ENCODE data around the gene TTC5. TPM values are rescaled to one million over a fixed set of nuclear protein-coding genes. Genes with fewer than 3 reads are reported as not detected.

The TTC5 gene
- polyA plus RNA-seq, 1 donor (not counting 4 experiments of a cell fraction or from before 2014, with no cell fraction given) = 19.2 TPM

DNA sequence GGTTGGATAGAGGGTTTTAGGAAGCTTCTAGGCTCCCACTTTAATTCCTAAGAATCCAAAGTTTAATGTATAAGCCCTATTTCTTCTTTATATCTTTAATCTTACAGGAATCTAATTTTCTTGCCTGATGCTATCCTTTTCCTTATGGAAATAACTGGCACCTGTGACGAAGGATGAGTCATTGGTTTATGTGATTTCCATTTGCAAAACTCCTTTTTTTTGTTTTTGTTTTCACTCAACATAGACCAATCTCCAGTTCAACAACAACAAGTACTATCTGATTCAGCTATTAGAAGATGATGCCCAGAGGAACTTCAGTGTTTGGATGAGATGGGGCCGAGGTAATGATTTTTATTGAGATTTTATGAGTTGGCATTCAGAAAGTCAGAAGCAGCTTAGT lies 44.5 kb upstream of the TTC5 start:
- Histone ChIP-seq H3K36me3 (ENCODE audit: control insufficient read depth in 2 of 2, extremely low read depth in 1 of 2, insufficient read depth in 2 of 2, low read length in 2 of 2) (peaks cover 7 to 27% of the 10 kb centered on the region in 2 experiments), H3K27me3 (ENCODE audit: control insufficient read depth, extremely low read depth, insufficient read depth, low read length) (no peaks in the 10 kb centered on the region), H4K20me1 (ENCODE audit: control insufficient read depth, extremely low read depth, insufficient read depth, low read length) (no peaks in the 10 kb centered on the region), H3K9ac (ENCODE audit: control insufficient read depth, extremely low read depth, insufficient read depth, low read length) (no peak overlapping the region), H3K4me2 (ENCODE audit: control insufficient read depth, extremely low read depth, insufficient read depth, low read depth, low read length) (no peak overlapping the region), H3K9me3 (ENCODE audit: control insufficient read depth, low read depth, low read length) (no peaks in the 10 kb centered on the region), H3K27ac (ENCODE audit: control insufficient read depth, insufficient read depth, low read length) (no peak overlapping the region), H3K9me1 (ENCODE audit: control insufficient read depth, extremely low read depth, insufficient read depth, low read length) (no peaks in the 10 kb centered on the region), H3K4me3 (ENCODE audit: control insufficient read depth in 2 of 3, extremely low read depth in 1 of 3, insufficient read depth in 2 of 3, low read depth in 1 of 3, low read length in 3 of 3) (no peak overlapping the region), H2AFZ (ENCODE audit: control insufficient read depth, low read length) (no peak overlapping the region), H3K79me2 (ENCODE audit: control insufficient read depth, insufficient read depth, low read length) (no peaks in the 10 kb centered on the region), H3K4me1 (ENCODE audit: control insufficient read depth, extremely low read depth, insufficient read depth, low read length) (no peaks in the 10 kb centered on the region)
- dilution Hi-C loops (cut with MboI; ENCODE audit: extremely low pct_ligation_motif_present, low sequenced_read_pairs) = no loop called here
- DNase-seq (ENCODE audit: low read depth, low spot score) = no peak
- TF ChIP-seq, protein P1, sequence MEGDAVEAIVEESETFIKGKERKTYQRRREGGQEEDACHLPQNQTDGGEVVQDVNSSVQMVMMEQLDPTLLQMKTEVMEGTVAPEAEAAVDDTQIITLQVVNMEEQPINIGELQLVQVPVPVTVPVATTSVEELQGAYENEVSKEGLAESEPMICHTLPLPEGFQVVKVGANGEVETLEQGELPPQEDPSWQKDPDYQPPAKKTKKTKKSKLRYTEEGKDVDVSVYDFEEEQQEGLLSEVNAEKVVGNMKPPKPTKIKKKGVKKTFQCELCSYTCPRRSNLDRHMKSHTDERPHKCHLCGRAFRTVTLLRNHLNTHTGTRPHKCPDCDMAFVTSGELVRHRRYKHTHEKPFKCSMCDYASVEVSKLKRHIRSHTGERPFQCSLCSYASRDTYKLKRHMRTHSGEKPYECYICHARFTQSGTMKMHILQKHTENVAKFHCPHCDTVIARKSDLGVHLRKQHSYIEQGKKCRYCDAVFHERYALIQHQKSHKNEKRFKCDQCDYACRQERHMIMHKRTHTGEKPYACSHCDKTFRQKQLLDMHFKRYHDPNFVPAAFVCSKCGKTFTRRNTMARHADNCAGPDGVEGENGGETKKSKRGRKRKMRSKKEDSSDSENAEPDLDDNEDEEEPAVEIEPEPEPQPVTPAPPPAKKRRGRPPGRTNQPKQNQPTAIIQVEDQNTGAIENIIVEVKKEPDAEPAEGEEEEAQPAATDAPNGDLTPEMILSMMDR (optimal IDR thresholded peaks at IDR 0.05 in 1 of 3, IDR thresholded peaks at IDR 0.05 in 1 of 3, conservative IDR thresholded peaks at IDR 0.05 in 1 of 3; ENCODE audit: extremely low read depth in 1 of 3, insufficient read depth in 2 of 3, low read length in 3 of 3) = no peak
- no peak for TF ChIP-seq EZH2 (IDR thresholded peaks at IDR 0.05; ENCODE audit: low read length)
- FAIRE-seq = no peak

DNA sequence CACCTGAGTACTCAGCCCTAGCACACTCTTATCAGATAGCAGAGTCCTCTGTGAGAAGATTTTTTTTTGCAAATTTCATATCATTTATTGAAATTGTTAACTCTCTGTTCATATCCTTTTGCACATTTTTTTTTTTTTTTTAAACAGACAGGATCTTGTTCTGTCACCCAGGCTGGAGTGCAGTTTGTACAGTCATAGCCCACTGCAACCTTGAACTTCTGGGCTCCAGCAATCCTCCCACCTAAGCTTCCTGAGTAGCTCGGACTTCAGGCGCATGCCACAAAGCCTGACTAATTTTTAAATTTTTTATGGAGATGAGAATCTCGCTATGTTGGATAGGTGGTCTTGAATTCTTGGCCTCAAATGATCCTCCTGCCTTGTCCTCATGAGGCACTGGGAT lies 42.0 kb upstream of the TTC5 start:
- FAIRE-seq (no peak), DNase-seq (ENCODE audit: low read depth, low spot score) (no peak)
- dilution Hi-C loops (cut with MboI; ENCODE audit: extremely low pct_ligation_motif_present, low sequenced_read_pairs) = no loop called here

More for the DNA sequence above, 42.0 kb upstream of the TTC5 start:
- H3K27me3 ChIP-seq (ENCODE audit: control insufficient read depth, extremely low read depth, insufficient read depth, low read length) = no peaks in the 10 kb centered on the region
- peaks cover 3 to 19% of the 10 kb centered on the region in 2 experiments for H3K36me3 ChIP-seq (ENCODE audit: control insufficient read depth in 2 of 2, extremely low read depth in 1 of 2, insufficient read depth in 2 of 2, low read length in 2 of 2)
- TF ChIP-seq, protein P1 (optimal IDR thresholded peaks at IDR 0.05 in 1 of 3, IDR thresholded peaks at IDR 0.05 in 1 of 3, conservative IDR thresholded peaks at IDR 0.05 in 1 of 3; ENCODE audit: extremely low read depth in 1 of 3, insufficient read depth in 2 of 3, low read length in 3 of 3) = no peak
- no peak for TF ChIP-seq EZH2 (IDR thresholded peaks at IDR 0.05; ENCODE audit: low read length)
- no peak overlapping the region for H3K4me2 ChIP-seq (ENCODE audit: control insufficient read depth, extremely low read depth, insufficient read depth, low read depth, low read length)
- no peak overlapping the region for H2AFZ ChIP-seq (ENCODE audit: control insufficient read depth, low read length)
- H3K79me2 ChIP-seq (ENCODE audit: control insufficient read depth, insufficient read depth, low read length) = peaks cover 11% of the 10 kb centered on the region
- peaks cover 4% of the 10 kb centered on the region for H3K4me1 ChIP-seq (ENCODE audit: control insufficient read depth, extremely low read depth, insufficient read depth, low read length)
- no peak overlapping the region for H3K9ac ChIP-seq (ENCODE audit: control insufficient read depth, extremely low read depth, insufficient read depth, low read length)
- H3K9me3 ChIP-seq (ENCODE audit: control insufficient read depth, low read depth, low read length) = no peaks in the 10 kb centered on the region
- no peak overlapping the region for H3K4me3 ChIP-seq (ENCODE audit: control insufficient read depth in 2 of 3, extremely low read depth in 1 of 3, insufficient read depth in 2 of 3, low read depth in 1 of 3, low read length in 3 of 3)
- H3K27ac ChIP-seq (ENCODE audit: control insufficient read depth, insufficient read depth, low read length) = no peak overlapping the region
- no peaks in the 10 kb centered on the region for H3K9me1 ChIP-seq (ENCODE audit: control insufficient read depth, extremely low read depth, insufficient read depth, low read length)
- no peaks in the 10 kb centered on the region for H4K20me1 ChIP-seq (ENCODE audit: control insufficient read depth, extremely low read depth, insufficient read depth, low read length)
